CD4-positive, alpha-beta T cell (primary cell): ENCODE results near the gene TMEM132C. TPM values are rescaled to one million over a fixed set of nuclear protein-coding genes. Genes with fewer than 3 reads are reported as not detected.

ENCODE experiments used
- ATAC-seq: fragments of 200-7000 bp; cut with Tn5 transposase; one replicate; pipeline ENCODE4 v1.10.0; 2022; ENCODE audit warnings: mild to moderate bottlenecking; ENCODE audit not compliant: poor library complexity
- CTCF ChIA-PET: fragments of 350-600 bp; sonication (Branson Sonifier 250); formaldehyde crosslinking; loops from one replicate; lab custom pipeline; 2021; ENCODE audit warnings: antibody characterized with exemption, inconsistent platforms; lab: Charles Lee
- POLR2A ChIA-PET: fragments of 350-600 bp; sonication (Branson Sonifier 250); formaldehyde crosslinking; loops from one replicate; lab custom pipeline; 2021; ENCODE audit warnings: antibody characterized with exemption, inconsistent platforms; lab: Charles Lee
- DNase-seq, 14 experiments: peaks; one replicate each; pipeline ENCODE4 v3.0.0-alpha.2; 2013 to 2020; ENCODE audit warnings: mixed read lengths in 2 of 14
- H3K27ac ChIP-seq, 2 donors: one replicate each; pipeline versions ENCODE4 v1.5.1 to v1.7.0; 2013; ENCODE audit warnings: low read length in 2 of 2, low read depth in 1 of 2, mild to moderate bottlenecking in 1 of 2
- H3K27me3 ChIP-seq, 2 experiments: 1 replicate in 1 of 2; 2 replicates in 1 of 2; pipeline versions ENCODE4 v1.6.1 to v1.7.0; 2013; ENCODE audit warnings: low read length in 2 of 2, control low read depth in 1 of 2, mild to moderate bottlenecking in 1 of 2, moderate library complexity in 1 of 2; ENCODE audit not compliant: insufficient read depth in 2 of 2, control insufficient read depth in 1 of 2
- H3K36me3 ChIP-seq: one replicate; pipeline ENCODE4 v1.6.1; 2013; ENCODE audit warnings: low read length, control low read depth; ENCODE audit not compliant: insufficient read depth
- H3K4me1 ChIP-seq: one replicate; pipeline ENCODE4 v1.6.1; 2013; ENCODE audit warnings: low read length, control low read depth; ENCODE audit not compliant: insufficient read depth
- H3K4me3 ChIP-seq: one replicate; pipeline ENCODE4 v1.5.1; 2013; ENCODE audit warnings: mild to moderate bottlenecking, low read length, moderate library complexity
- H3K9me3 ChIP-seq, 2 experiments: 1 replicate in 1 of 2; 2 replicates in 1 of 2; pipeline versions ENCODE4 v1.6.1 to v1.7.0; 2013; ENCODE audit warnings: low read length in 2 of 2, mild to moderate bottlenecking in 2 of 2, control low read depth in 1 of 2, moderate library complexity in 1 of 2; ENCODE audit not compliant: control insufficient read depth in 1 of 2, insufficient read depth in 1 of 2
- H3K27ac Mint-ChIP-seq: one replicate; pipeline ENCODE4 v1.8.0; 2020; ENCODE audit warnings: mixed read lengths
- H3K27me3 Mint-ChIP-seq: one replicate; pipeline ENCODE4 v1.8.0; 2021; ENCODE audit warnings: mixed read lengths
- H3K36me3 Mint-ChIP-seq: one replicate; pipeline ENCODE4 v1.8.0; 2021; ENCODE audit warnings: low read depth, mixed read lengths
- H3K4me1 Mint-ChIP-seq: one replicate; pipeline ENCODE4 v1.8.0; 2021; ENCODE audit warnings: low read depth, mixed read lengths
- H3K4me3 Mint-ChIP-seq: one replicate; pipeline ENCODE4 v1.8.0; 2020; ENCODE audit warnings: mild to moderate bottlenecking, mixed read lengths
- H3K9me3 Mint-ChIP-seq: one replicate; pipeline ENCODE4 v1.8.0; 2020; ENCODE audit warnings: mixed read lengths
- intact Hi-C, 2 experiments: fragments of 100-400 bp; cut with DNase I in 1 of 2; cut with micrococcal nuclease in 1 of 2; formaldehyde crosslinking; loops; one replicate each; pipeline versions ENCODE4 v1.15.1 to v1.9.0; 2023 to 2025; cut with DNase I, micrococcal nuclease
- total RNA-seq, 174 experiments: library from RNA in 2 of 174; stranded (reverse) in 2 of 174; gene quantifications; one replicate each; pipeline ENCODE4 v1.2.3 and lab custom pipeline; 2021 to 2026
- TF ChIP-seq, protein P1 (sequence below): fragments of 200-600 bp; IDR thresholded peaks from one replicate; pipeline ENCODE4 v1.8.0; 2022; ENCODE audit warnings: antibody characterized with exemption, mild to moderate bottlenecking

TMEM132C gene
- total RNA-seq, 2 experiments from 2014 or later: not detected

- no peak for ATAC-seq
- DNase-seq: no peak
- no peaks in the 10 kb centered on the region for H3K9me3 Mint-ChIP-seq
- H3K4me1 ChIP-seq: no peaks in the 10 kb centered on the region
- no peaks in the 10 kb centered on the region for H3K4me1 Mint-ChIP-seq
- peaks cover 0 to 8% of the 10 kb centered on the region in 2 experiments for H3K9me3 ChIP-seq
- H3K4me3 ChIP-seq: no peak overlapping the region
- no peak overlapping the region for H3K4me3 Mint-ChIP-seq
- no peaks in the 10 kb centered on the region for H3K36me3 Mint-ChIP-seq
- ChIA-PET POLR2A (no interaction called here), CTCF (no interaction called here)
- intact Hi-C loops: no loop called here
- no peaks in the 10 kb centered on the region for H3K36me3 ChIP-seq
- H3K27me3 ChIP-seq: no peaks in the 10 kb centered on the region
- no peak overlapping the region for H3K27ac Mint-ChIP-seq
- H3K27ac ChIP-seq: no peak overlapping the region
- no peaks in the 10 kb centered on the region for H3K27me3 Mint-ChIP-seq
- TF ChIP-seq, protein P1, sequence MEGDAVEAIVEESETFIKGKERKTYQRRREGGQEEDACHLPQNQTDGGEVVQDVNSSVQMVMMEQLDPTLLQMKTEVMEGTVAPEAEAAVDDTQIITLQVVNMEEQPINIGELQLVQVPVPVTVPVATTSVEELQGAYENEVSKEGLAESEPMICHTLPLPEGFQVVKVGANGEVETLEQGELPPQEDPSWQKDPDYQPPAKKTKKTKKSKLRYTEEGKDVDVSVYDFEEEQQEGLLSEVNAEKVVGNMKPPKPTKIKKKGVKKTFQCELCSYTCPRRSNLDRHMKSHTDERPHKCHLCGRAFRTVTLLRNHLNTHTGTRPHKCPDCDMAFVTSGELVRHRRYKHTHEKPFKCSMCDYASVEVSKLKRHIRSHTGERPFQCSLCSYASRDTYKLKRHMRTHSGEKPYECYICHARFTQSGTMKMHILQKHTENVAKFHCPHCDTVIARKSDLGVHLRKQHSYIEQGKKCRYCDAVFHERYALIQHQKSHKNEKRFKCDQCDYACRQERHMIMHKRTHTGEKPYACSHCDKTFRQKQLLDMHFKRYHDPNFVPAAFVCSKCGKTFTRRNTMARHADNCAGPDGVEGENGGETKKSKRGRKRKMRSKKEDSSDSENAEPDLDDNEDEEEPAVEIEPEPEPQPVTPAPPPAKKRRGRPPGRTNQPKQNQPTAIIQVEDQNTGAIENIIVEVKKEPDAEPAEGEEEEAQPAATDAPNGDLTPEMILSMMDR: no peak
These were observed 345.3 kb downstream of the TMEM132C start for GRCh38 chr12:128612150-128612850.

DNA sequence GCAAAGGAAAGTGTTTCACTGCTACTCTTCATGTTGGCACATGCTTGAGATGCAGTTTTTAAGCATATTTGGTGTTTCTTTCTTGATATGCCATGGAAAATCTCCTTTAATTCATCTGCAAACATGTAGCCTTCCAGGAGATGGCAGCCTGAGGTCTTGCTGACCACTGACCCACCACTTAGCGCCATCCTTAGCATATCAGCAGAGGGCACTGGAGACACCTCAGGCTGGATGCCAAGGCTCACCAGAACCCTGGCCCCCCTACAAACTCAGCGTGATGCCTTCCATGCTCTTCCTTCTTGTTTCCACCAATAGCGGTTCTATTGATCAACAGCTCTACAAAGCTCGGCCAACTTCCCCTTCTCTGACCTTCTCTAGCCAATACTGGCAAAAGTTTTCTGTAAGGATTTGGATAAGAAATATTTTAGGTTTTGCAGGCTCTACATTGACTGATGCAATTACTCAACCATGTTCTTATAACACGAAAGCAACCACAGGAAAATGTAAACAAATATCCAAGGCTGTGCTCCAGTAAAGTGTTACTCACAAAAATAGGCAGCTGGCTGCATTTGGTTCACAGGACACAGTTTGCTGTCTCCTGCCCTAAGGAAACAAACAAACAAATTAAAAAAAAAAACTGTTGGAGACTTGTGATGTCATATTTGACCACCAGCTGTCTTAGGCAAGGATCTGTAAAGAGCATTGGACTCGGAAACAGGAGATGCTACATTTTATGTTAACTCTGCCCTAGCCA lies 347.0 kb downstream of the TMEM132C start:
- Histone ChIP-seq H3K27me3 (no peaks in the 10 kb centered on the region), H3K9me3 (peaks cover 0 to 8% of the 10 kb centered on the region in 2 experiments), H3K4me1 (no peaks in the 10 kb centered on the region), H3K27ac (no peak overlapping the region), H3K36me3 (no peaks in the 10 kb centered on the region), H3K4me3 (no peak overlapping the region)
- no peaks in the 10 kb centered on the region for H3K9me3 Mint-ChIP-seq
- no peaks in the 10 kb centered on the region for H3K4me1 Mint-ChIP-seq
- no peaks in the 10 kb centered on the region for H3K36me3 Mint-ChIP-seq
- peaks cover 3% of the 10 kb centered on the region for H3K27me3 Mint-ChIP-seq
- H3K27ac Mint-ChIP-seq: no peak overlapping the region
- intact Hi-C loops: no loop called here
- DNase-seq: no peak
- ChIA-PET POLR2A (no interaction called here), CTCF (no interaction called here)
- TF ChIP-seq, protein P1: no peak
- ATAC-seq: no peak
- no peak overlapping the region for H3K4me3 Mint-ChIP-seq

- H3K4me1 Mint-ChIP-seq: no peaks in the 10 kb centered on the region
- H3K27ac Mint-ChIP-seq: no peak overlapping the region
- H3K9me3 Mint-ChIP-seq: no peaks in the 10 kb centered on the region
- Histone ChIP-seq H3K27me3 (no peaks in the 10 kb centered on the region), H3K4me3 (no peak overlapping the region), H3K9me3 (peaks cover 0 to 16% of the 10 kb centered on the region in 2 experiments), H3K27ac (no peak overlapping the region), H3K36me3 (no peaks in the 10 kb centered on the region), H3K4me1 (no peaks in the 10 kb centered on the region)
- H3K36me3 Mint-ChIP-seq: no peaks in the 10 kb centered on the region
- ATAC-seq: no peak
- TF ChIP-seq, protein P1: no peak
- intact Hi-C loops: no loop called here
- CTCF ChIA-PET: no interaction called here
- no peak overlapping the region for H3K4me3 Mint-ChIP-seq
- POLR2A ChIA-PET: no interaction called here
- peaks cover 3% of the 10 kb centered on the region for H3K27me3 Mint-ChIP-seq
- no peak for DNase-seq
These were observed 350.4 kb downstream of the TMEM132C start for GRCh38 chr12:128617304-128617833.
